ENCODE data around the gene MBNL2. TPM values are rescaled to one million over a fixed set of nuclear protein-coding genes. Genes with fewer than 3 reads are reported as not detected.

The MBNL2 gene
- total and polyA plus RNA-seq, 8 donors = 75.9 to 105 (median 90.5) TPM

DNA sequence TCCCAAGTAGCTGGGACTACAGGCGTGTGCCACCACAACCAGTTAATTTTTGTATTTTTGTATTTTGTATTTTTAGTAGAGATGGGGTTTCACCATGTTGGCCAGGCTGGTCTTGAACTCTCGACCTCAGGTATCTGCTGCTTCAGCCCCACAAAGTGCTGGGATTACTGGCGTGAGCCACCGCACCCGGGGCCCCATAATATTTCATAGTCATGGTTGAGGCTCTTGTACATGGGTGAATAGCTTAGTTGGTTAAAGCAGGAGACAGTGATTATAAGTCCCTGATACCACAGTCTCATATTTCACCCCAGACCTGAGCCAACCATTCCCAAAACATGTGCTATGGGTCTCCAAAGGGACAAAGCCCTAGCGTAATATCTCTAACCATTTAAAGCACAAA lies 26.1 kb downstream of the MBNL2 start:
- Histone ChIP-seq H3K4me1 (peaks cover 36 to 56% of the 10 kb centered on the region in 2 donors), H3K4me3 (no peak overlapping the region), H3K27me3 (no peaks in the 10 kb centered on the region), H3K9me3 (no peaks in the 10 kb centered on the region), H3K36me3 (no peaks in the 10 kb centered on the region), H3K27ac (no peak overlapping the region)
- intact Hi-C loops (cut with DNase I) = no loop called here
- ATAC-seq (no peak), DNase-seq (no peak)
- TF ChIP-seq, protein P1, sequence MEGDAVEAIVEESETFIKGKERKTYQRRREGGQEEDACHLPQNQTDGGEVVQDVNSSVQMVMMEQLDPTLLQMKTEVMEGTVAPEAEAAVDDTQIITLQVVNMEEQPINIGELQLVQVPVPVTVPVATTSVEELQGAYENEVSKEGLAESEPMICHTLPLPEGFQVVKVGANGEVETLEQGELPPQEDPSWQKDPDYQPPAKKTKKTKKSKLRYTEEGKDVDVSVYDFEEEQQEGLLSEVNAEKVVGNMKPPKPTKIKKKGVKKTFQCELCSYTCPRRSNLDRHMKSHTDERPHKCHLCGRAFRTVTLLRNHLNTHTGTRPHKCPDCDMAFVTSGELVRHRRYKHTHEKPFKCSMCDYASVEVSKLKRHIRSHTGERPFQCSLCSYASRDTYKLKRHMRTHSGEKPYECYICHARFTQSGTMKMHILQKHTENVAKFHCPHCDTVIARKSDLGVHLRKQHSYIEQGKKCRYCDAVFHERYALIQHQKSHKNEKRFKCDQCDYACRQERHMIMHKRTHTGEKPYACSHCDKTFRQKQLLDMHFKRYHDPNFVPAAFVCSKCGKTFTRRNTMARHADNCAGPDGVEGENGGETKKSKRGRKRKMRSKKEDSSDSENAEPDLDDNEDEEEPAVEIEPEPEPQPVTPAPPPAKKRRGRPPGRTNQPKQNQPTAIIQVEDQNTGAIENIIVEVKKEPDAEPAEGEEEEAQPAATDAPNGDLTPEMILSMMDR (IDR thresholded peaks at IDR 0.05) = no peak

DNA sequence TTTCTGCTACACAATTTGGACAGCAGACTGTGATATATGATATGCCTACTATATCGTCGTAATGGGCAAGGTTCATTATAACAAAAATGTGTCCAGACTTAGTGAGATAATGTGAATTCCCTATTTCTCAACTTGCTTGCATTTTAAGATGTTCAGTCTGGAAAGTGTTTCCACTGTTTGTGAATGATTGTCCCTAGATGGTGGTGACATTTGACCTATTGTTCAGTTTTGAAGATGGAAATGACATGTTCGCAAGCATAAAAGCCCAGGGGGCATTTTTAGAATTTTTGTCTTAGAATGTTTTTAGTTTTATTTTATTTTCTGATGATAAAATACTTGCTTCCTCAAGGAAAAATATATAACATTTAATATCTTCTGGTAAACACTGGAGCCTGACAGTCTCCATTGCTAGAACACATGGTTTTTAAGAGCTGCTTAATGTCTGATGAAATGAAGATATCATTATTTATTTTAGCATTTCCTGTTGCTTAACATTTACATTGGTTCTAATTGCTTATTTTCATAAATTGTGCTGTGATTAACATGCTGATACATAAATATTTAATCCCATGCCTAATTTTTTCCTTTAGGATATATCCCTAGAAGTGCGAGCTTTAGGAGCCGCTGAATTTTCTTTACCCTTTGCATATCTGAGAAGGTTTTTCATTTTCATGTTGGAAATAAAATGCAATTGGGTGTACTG lies 27.1 kb downstream of the MBNL2 start:
- peak overlapping the region; percentile 45 to 76 for H3K27ac ChIP-seq
- ATAC-seq (no peak), DNase-seq (no peak)
- H3K36me3 ChIP-seq = no peaks in the 10 kb centered on the region
- H3K4me1 ChIP-seq = peaks cover 40 to 50% of the 10 kb centered on the region in 2 donors
- no peaks in the 10 kb centered on the region for H3K27me3 ChIP-seq
- no peak overlapping the region for H3K4me3 ChIP-seq
- no peaks in the 10 kb centered on the region for H3K9me3 ChIP-seq
- intact Hi-C loops (cut with DNase I) = no loop called here
- TF ChIP-seq, protein P1 (IDR thresholded peaks at IDR 0.05) = no peak

DNA sequence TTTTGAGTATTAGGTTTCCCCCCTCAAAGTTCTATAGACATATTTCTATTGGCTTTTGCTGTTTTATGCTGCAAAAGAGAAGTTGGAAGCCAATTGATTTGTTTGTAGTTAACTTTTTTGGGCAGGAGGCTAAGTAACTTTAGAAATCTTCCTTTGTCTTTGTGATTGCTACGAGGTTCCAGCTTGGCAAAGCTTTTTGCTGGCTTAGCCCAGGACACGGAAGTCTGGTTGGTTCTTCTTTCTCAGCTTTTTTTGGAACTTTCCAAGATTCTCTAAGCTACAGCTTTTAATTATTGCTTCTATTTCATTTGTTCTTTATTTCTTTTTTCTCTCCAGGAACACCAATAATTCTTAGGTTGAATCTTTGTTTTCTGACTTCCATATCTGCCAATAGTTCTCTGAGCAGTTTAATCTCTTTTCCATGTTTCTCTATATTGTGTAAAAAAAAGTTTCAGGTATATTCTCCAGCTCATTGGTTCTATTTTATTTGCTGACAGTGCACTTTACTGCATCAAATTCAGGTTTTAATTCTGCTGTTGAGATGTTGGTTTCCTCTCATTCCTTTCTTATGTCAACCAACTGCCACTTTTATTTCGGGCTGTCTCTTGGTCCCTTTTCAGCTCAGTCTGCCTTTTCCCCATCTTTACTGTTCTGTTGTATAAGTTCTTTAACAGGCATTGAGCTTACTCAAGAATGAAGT lies 27.8 kb downstream of the MBNL2 start:
- Histone ChIP-seq H3K9me3 (no peaks in the 10 kb centered on the region), H3K4me3 (no peak overlapping the region), H3K27me3 (no peaks in the 10 kb centered on the region), H3K27ac (peak overlapping the region; percentile 45 to 76), H3K4me1 (peaks cover 34 to 48% of the 10 kb centered on the region in 2 donors), H3K36me3 (no peaks in the 10 kb centered on the region)
- ATAC-seq = no peak
- intact Hi-C loops (cut with DNase I) = no loop called here
- DNase-seq = no peak
- TF ChIP-seq, protein P1 (IDR thresholded peaks at IDR 0.05) = no peak

DNA sequence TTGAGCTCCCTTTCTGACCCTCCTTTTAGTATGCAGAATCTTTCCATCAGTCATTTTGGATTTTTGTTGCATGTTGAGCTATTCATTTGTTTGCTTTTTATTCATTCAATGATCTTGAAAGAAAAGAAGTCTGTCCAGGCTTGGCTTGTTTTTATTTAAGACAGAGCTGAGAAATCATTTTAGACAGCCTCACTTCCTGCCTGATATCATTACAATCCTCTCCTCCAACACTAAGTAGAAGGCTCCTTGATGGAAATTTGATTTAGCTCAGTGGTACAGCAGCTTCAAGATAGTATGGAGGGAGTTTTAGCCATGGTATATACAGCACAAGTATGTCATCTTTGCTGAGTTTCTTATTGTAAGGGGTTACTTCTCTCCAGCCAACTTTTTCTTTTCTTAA lies 28.4 kb downstream of the MBNL2 start:
- no peaks in the 10 kb centered on the region for H3K9me3 ChIP-seq
- H3K4me1 ChIP-seq = peaks cover 34 to 50% of the 10 kb centered on the region in 2 donors
- H3K4me3 ChIP-seq = no peak overlapping the region
- no peaks in the 10 kb centered on the region for H3K27me3 ChIP-seq
- no peaks in the 10 kb centered on the region for H3K36me3 ChIP-seq
- DNase-seq = no peak
- peak; percentile 11 for ATAC-seq
- peak overlapping the region; percentile 45 to 76 for H3K27ac ChIP-seq
- TF ChIP-seq, protein P1 (IDR thresholded peaks at IDR 0.05) = no peak
- intact Hi-C loops (cut with DNase I) = no loop called here

DNA sequence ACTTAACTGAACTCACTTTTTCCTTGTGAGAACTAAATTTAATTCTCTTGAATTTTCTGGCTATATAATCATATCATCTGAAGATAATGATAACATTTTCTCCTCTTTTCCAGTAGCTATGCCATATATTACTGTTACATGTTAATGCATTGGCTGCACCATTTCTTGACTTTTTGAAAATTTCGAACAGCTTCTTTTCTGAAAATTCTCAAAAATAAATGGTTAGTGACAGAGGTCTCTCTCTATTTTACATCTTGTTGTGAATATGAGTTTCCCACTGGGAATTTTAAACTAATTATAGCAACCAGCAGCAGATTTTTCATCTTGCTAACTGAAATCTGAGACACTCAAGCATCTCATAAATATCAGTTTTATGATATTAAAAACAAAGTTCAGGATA lies 30.6 kb downstream of the MBNL2 start:
- no peak for DNase-seq
- no peak for ATAC-seq
- Histone ChIP-seq H3K4me3 (no peak overlapping the region), H3K36me3 (no peaks in the 10 kb centered on the region), H3K9me3 (no peaks in the 10 kb centered on the region), H3K27ac (no peak overlapping the region), H3K4me1 (peaks cover 52 to 55% of the 10 kb centered on the region in 2 donors), H3K27me3 (no peaks in the 10 kb centered on the region)
- intact Hi-C loops (cut with DNase I) = no loop called here
- TF ChIP-seq, protein P1 (IDR thresholded peaks at IDR 0.05) = no peak
